Measurements from ENCODE around the gene DNASE2B. TPM values are rescaled to one million over a fixed set of nuclear protein-coding genes. Genes with fewer than 3 reads are reported as not detected.

DNASE2B gene
- total RNA-seq, 2 donors from 2014 or later: not detected

DNA sequence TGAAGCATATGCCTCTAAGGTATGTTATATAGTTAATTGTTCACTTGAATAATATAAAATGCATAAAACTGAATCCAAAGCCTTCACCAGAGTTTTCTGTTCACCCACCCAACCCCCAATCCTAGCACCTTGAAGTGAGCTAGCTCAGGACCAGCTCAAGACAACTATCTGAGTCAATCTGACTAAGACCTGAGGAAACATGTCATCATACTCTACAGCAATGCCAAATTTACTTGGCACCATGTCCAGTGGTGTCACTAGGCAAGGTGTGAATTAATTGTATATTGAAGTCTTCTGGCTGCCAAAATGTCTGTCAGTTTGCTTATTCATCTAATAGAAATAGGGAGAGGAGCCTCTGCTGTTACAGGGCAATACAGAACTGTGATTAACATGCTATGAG, 3.8 kb downstream of the DNASE2B start:
- no peak overlapping the region for H3K4me3 ChIP-seq
- H3K4me1 ChIP-seq: no peaks in the 10 kb centered on the region
- no peak overlapping the region for H3K27ac ChIP-seq
- no peaks in the 10 kb centered on the region for H3K27me3 ChIP-seq
- no peaks in the 10 kb centered on the region for H3K36me3 ChIP-seq
- no peaks in the 10 kb centered on the region for H3K9me3 ChIP-seq
- DNase-seq (ENCODE audit: low spot score): no peak
- TF ChIP-seq, protein P1, sequence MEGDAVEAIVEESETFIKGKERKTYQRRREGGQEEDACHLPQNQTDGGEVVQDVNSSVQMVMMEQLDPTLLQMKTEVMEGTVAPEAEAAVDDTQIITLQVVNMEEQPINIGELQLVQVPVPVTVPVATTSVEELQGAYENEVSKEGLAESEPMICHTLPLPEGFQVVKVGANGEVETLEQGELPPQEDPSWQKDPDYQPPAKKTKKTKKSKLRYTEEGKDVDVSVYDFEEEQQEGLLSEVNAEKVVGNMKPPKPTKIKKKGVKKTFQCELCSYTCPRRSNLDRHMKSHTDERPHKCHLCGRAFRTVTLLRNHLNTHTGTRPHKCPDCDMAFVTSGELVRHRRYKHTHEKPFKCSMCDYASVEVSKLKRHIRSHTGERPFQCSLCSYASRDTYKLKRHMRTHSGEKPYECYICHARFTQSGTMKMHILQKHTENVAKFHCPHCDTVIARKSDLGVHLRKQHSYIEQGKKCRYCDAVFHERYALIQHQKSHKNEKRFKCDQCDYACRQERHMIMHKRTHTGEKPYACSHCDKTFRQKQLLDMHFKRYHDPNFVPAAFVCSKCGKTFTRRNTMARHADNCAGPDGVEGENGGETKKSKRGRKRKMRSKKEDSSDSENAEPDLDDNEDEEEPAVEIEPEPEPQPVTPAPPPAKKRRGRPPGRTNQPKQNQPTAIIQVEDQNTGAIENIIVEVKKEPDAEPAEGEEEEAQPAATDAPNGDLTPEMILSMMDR (IDR thresholded peaks at IDR 0.05): no peak

DNA sequence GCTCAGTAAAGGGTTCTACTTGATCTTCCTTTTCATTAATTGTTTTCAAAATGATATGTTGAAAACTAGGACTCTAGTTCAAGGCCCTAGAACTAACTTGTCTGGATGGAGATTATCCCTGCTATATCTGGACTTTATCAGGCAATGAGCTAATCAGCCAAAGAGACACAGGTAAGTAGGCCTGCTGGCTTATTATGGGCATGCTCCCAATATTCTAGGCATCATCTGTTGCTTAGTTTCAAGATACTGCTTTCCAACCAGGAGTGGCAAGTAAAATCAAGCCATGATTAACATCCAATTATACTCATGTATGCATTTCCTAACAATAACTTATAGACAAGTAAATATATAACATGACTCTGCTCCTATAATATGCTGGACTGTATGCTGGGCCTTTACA, 4.2 kb downstream of the DNASE2B start:
- H3K36me3 ChIP-seq: no peaks in the 10 kb centered on the region
- H3K4me1 ChIP-seq: no peaks in the 10 kb centered on the region
- no peak overlapping the region for H3K4me3 ChIP-seq
- no peak for DNase-seq (ENCODE audit: low spot score)
- TF ChIP-seq, protein P1 (IDR thresholded peaks at IDR 0.05): no peak
- no peak overlapping the region for H3K27ac ChIP-seq
- no peaks in the 10 kb centered on the region for H3K9me3 ChIP-seq
- H3K27me3 ChIP-seq: no peaks in the 10 kb centered on the region

DNA sequence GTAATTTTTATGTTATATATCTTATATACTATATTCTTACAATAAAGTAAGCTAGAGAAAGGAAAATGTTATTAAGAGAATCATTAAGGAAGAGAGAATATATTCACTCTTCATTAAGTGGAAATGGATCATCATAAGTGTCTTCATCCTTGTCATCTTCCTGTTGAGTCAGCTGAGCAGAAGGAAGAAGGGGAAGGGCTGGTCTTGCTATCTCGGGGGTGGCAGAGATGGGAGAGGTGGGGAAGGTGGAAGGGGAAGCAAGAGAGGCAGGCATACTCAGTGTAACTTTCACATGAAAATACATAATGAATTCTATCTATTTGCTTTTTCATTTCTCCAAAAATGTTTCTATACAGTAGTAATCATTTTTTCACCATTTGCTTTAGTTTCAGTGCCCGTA, 5.1 kb downstream of the DNASE2B start:
- no peak overlapping the region for H3K27ac ChIP-seq
- no peaks in the 10 kb centered on the region for H3K9me3 ChIP-seq
- no peaks in the 10 kb centered on the region for H3K27me3 ChIP-seq
- H3K4me3 ChIP-seq: no peak overlapping the region
- DNase-seq (ENCODE audit: low spot score): no peak
- no peaks in the 10 kb centered on the region for H3K4me1 ChIP-seq
- H3K36me3 ChIP-seq: no peaks in the 10 kb centered on the region
- TF ChIP-seq, protein P1 (IDR thresholded peaks at IDR 0.05): no peak

DNA sequence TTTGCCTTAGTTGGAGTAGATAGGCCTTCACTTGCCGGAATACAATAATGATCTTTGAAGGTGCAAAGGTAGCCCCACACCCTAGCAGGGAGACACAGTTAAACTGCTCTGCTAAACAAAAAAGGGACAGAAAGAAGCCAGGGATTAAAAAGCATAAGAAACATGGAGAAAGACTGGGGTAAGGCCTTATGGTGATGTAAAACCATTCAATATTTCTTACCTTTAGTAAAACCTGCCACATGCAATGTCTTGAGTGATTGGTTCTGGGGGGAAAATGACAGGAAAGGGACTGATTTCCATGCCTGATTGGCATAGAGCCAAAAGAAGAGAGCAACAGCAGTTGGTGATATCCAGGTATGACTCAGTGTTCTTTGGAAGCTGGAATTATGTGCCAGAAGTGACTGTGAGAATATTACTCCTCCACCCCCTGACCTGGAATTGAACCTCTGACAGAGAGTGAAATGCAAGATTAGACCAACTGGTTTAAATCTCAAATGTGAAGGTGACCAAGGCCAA, 8.1 kb downstream of the DNASE2B start:
- H3K27ac ChIP-seq: no peak overlapping the region
- no peaks in the 10 kb centered on the region for H3K9me3 ChIP-seq
- DNase-seq (ENCODE audit: low spot score): no peak
- H3K27me3 ChIP-seq: no peaks in the 10 kb centered on the region
- no peaks in the 10 kb centered on the region for H3K4me1 ChIP-seq
- no peak overlapping the region for H3K4me3 ChIP-seq
- TF ChIP-seq, protein P1 (IDR thresholded peaks at IDR 0.05): no peak
- H3K36me3 ChIP-seq: no peaks in the 10 kb centered on the region

DNA sequence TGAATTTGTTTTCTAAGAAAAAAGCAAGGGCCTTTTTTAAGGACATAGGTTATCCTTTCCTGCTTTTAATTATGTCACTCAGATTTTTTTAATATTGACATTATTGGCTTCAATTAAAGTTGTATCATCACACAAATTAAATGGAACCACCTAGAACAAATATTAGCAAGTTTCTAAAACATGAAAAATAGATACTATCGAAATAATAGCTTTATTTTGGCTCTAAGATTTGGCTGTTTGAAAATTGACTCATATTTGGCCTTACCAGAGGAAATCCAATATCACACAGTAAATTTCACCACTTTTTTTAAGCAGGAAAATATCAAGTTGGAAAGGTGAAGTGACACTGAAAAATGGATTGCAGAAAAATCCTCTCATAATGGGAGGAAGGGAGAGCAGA, 9.2 kb downstream of the DNASE2B start:
- TF ChIP-seq, protein P1 (IDR thresholded peaks at IDR 0.05): no peak

DNA sequence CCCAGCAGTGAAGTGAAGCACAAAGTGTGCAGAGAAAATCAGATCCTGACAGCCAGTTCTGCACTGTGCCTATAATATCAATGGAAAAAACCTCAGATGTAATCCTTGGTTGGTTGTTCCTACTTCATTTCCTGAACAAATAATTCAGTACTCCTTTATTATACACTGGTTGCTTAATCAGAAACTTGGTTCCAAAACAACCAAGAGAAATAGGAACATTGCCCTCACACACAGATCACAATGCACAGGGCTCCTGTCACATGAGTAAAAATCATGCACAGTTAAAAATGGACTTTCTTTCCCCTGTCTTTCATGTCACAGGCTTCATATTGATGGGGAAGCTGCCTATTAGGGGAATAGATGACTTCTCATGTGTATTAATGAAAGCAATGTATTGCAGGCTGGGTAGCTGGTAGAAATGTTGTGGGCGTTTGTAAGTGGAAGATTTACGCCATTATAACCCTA, 9.7 kb downstream of the DNASE2B start:
- no peaks in the 10 kb centered on the region for H3K27me3 ChIP-seq
- no peak overlapping the region for H3K4me3 ChIP-seq
- TF ChIP-seq, protein P1 (IDR thresholded peaks at IDR 0.05): no peak

More for the DNA sequence above, 9.2 kb downstream of the DNASE2B start:
- H3K4me3 ChIP-seq: no peak overlapping the region
- H3K27ac ChIP-seq: no peak overlapping the region
- no peak for DNase-seq (ENCODE audit: low spot score)
- no peaks in the 10 kb centered on the region for H3K4me1 ChIP-seq
- H3K36me3 ChIP-seq: no peaks in the 10 kb centered on the region
- H3K9me3 ChIP-seq: no peaks in the 10 kb centered on the region
- H3K27me3 ChIP-seq: no peaks in the 10 kb centered on the region

More for the DNA sequence above, 9.7 kb downstream of the DNASE2B start:
- DNase-seq (ENCODE audit: low spot score): no peak
- Histone ChIP-seq H3K9me3 (no peaks in the 10 kb centered on the region), H3K36me3 (no peaks in the 10 kb centered on the region), H3K27ac (no peak overlapping the region), H3K4me1 (no peaks in the 10 kb centered on the region)
